Activated T-helper 9 cell treated with anti-CD3 and anti-CD28 coated beads, Interleukin-2, amount 50 U/mL, for 16 hours (primary cell): ENCODE results near the gene CSNK1G1.

Source experiments
- DNase-seq: peaks from one replicate; pipeline ENCODE4 v3.0.0-alpha.2; 2020; ENCODE audit warnings: low read depth

The CSNK1G1 gene

GRCh38 chr15:64191971-64192830 is 163.8 kb downstream of the CSNK1G1 start:
- DNase-seq: no peak

GRCh38 chr15:64187396-64188191 is 168.4 kb downstream of the CSNK1G1 start:
- no peak for DNase-seq

- no peak for DNase-seq
Measured at GRCh38 chr15:64185146-64185911, 170.6 kb downstream of the CSNK1G1 start.

- DNase-seq: no peak
Measured at GRCh38 chr15:64182859-64183370, 173.1 kb downstream of the CSNK1G1 start.

GRCh38 chr15:64180235-64180824 is 175.6 kb downstream of the CSNK1G1 start:
- no peak for DNase-seq

GRCh38 chr15:64166102-64166890 is 189.7 kb downstream of the CSNK1G1 start:
- DNase-seq: no peak

GRCh38 chr15:64164436-64164835 is 191.5 kb downstream of the CSNK1G1 start:
- no peak for DNase-seq

GRCh38 chr15:64163659-64164362 is 192.2 kb downstream of the CSNK1G1 start:
- DNase-seq: no peak

GRCh38 chr15:64162869-64163658 is 192.9 kb downstream of the CSNK1G1 start, which contains the start of gene PPIB:
Gene PPIB (minus strand): TSS chr15:64163022. CDS start chr15:64162986, 36 bp downstream.
- peak; percentile 96 for DNase-seq

- DNase-seq: no peak
Measured at GRCh38 chr15:64162478-64162868, 193.5 kb downstream of the CSNK1G1 start.

- DNase-seq: no peak
Measured at GRCh38 chr15:64161688-64162477, 194.1 kb downstream of the CSNK1G1 start.

- no peak for DNase-seq
Measured at GRCh38 chr15:64158363-64159134, 197.4 kb downstream of the CSNK1G1 start.

GRCh38 chr15:64157599-64158125 is 198.3 kb downstream of the CSNK1G1 start:
- no peak for DNase-seq

GRCh38 chr15:64156652-64157331 is 199.2 kb downstream of the CSNK1G1 start:
- DNase-seq: no peak

GRCh38 chr15:64155802-64156651 is 199.9 kb downstream of the CSNK1G1 start:
- DNase-seq: no peak
